ENCODE results near the gene MEN1.

MEN1 gene

DNA sequence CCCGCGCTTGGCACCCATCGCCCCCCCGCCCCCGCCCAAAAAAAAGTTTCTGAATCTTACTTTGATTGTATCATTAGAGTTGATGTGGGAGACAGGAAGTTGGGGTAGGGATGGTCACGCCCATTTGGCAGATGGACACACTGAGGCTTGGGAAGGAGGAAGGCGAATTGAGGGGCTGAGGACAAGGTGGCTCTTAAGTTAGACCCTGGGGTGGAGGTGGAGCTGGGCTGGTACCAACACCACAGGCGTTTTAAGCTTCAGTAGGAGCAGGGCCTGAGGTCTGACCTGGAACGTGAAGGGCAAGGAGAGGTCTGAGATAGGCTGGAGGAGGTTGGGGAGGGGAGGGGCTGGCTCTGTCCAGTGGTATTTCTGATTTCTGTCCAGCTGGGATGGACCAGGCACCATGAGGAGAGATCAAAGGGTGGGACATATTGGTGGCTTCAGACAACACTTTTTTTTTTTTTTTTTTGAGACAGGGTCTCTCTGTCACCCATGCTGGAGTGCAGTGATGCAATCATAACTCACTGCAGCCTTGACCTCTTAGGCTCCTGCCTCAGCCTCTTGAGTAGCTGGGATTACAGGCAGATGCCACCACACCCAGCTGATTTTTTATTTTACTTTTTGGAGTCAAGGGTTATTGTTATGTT lies 34.9 kb upstream of the MEN1 start:
- DNase-seq, result no peak

DNA sequence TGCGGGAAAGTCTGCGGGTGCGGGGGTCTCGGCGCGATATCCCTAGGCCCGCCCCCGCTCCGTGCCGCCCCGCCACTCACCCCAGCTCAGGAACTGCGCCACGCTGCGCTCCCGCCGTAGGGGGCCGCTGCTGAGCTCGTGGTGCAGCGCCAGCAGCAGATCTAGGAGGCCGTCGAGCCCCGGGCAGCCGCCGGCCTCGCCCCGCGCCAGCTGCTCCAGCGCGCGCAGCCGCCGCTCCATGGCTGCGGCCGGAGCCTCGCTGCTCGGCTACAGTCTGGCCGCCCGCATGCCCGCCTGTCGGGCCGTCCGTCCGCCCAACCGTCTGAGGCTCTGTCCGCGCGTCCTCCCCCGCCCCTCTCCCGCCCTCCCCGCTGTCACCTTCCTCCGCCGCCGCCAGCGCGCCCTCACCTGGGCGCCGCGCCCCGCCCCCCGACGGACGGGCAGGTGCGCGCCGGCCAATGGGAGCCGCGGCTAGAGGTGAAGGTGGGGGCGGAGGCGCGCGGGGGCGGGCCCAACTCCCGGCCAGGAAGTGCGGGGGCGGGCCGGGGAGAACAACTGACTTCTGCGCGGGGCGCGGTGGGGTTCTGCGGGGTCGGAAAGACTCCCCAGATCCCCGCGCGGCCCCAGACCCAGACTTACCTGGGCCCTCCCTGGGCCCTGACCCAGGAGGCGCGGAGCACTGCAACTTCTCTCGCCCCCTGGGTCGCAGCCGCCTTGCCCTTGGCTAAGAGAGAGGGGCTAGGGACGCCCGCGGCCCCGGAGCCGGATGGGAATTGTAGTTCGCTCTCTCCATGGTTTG lies 34.2 kb upstream of the MEN1 start, which contains the start of gene CDC42BPG:
CDC42BPG (minus strand) TSS at position 324 of the 799 bp plus-strand sequence; CDS start at position 240, 84 bp downstream.
- no peak for DNase-seq

DNA sequence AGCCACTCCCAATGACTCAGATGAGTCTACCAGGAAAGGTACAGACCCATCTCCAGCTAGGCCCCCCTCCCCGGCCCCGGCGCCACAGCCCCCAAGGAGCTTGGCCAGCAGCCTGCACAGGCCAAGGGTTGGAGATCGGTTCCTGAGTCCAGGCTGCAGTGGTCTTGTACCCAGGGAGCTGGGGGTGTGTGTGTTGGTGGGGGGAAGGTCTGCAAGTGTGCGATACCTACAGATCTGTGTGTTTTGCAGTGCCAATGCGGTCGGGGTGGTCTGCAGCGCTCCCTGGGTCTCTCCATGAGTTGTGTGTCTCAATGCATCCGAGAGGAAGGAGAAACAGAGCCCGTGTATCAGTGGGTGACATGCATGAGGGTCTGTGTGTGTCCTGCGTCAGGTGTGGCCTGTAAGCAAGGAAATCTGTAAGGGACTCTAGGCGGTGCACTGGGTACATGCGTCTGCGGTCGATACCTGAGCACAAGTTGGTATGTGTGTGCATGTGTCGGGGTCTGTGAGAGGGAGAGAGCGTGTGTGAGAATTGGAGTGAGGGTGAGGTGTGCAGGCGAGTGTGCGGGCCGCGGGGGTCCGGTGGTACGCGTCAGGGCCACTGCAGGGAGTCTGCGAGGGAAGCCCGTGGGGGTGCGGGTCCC lies 33.5 kb upstream of the MEN1 start:
- no peak for DNase-seq

DNA sequence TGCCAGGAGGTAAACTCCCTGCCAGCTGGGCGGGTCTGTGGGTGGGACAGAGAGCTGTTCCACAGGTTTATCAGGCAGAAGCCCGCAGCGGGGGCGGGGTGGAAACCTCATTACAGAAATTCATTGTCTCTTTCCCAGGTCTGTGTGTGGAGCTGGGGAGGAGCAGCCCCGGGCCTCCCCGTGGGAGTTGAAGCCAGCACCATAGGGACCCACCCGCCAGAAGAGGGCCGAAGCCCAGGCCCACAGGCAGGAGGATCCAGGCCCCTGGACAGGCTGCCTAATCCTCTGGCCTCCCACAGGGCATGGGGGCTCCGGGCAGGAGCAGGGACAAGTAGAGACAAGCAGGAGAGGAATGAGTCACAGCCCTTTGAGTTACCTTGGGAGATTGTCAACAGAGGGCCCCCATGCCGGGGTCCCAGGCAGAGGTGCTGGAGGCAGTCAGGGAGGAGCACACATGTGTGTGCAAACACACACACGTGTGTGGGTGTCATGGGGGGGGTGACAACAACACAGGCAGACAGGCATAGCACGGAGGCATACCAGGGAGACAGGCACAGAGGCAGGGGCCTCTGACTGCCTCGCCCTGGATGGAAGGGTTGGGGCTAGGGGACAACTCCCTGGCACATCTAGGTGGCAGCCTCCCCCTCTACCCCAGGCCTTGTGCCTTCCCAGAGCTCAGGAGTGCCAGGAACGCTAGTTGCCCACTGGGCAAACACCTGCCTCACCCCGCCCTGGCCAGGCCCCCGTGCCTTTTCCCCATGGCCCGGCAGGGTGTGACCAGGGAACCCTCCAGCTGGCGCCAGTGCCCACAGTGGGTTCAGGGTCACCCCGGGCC lies 32.7 kb upstream of the MEN1 start:
- DNase-seq, result no peak

GRCh38 chr11:64842366-64842759 lies 32.0 kb upstream of the MEN1 start:
- DNase-seq, result no peak

DNA sequence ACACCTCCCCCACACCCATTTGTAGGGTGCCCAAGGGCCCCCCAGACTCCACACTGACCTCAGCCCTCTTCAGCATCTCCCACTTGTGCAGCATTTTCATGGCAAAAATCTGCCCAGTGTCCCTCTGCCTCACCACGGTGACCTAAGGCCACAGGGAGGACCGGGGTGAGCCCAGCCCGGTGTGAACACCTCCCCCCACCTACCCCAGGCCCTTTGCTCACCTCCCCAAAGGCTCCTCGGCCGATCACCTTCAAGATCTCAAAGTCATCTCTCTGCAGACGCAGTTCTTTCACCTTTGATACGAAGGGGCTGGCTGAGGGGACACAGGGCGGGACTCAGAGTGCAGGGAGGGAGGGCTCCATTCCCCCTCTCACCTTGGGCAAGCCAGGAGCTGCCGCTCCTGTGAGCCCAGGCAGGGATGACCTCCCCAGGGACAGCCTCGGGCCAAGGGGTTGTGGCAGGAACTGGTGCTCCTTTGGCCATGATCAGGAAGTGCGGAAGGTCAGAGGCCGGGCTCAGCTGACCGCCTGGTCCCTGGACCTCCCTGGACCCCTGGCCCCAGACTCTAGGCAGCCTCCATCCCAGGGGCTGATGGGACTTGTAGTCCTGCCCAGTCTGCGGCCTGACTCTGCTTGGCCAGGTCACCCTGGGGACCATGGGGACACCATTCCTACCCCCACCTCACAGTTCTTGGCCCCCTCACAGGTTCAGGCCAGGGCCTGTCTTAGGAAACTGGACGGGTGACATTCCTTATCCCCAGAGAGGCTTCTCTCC lies 31.4 kb upstream of the MEN1 start:
- DNase-seq, result no peak

DNA sequence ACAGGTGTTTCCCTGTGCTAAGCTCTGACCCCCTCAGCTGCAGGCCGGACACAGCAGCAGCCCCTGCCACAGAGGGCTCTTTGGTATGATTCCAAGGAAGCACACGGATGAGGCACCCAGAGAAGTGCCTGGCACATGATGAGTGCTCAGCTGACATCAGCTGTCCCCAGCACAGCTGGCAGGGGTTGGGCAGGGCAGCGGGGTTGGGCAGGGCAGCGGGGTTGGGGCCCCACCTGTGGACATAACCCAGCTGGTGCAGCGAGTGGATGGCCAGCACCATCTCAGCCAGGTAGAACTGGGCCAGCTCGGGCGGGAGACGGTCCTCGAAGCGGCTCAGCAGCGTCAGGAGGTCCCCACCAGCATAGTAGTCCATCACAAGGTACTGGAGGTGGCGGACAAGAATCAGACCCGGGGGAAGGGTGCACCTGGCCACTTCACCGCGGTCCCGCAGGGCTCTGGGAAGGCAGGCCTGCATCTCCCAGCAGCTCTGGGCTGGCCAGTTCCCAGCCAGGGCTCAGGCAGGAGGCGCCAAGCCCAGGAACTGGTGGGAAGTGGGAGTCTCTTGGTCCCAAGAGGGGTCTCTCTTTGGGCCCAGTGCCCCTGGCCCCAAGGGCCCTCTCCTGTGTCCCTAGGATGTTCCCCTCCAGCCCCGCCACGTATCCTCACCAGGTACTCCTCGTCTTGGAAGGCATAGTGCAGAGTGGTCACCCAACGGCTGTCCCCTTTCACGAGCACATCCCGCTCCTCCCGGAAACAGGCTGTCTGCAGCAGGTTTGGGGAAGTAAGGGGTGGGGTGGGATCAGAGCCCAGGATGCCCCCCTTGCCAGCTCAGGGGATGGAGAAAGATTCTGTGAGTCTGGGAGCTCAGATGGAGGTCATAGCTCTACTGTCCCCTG lies 29.8 kb upstream of the MEN1 start:
- no peak for DNase-seq

DNA sequence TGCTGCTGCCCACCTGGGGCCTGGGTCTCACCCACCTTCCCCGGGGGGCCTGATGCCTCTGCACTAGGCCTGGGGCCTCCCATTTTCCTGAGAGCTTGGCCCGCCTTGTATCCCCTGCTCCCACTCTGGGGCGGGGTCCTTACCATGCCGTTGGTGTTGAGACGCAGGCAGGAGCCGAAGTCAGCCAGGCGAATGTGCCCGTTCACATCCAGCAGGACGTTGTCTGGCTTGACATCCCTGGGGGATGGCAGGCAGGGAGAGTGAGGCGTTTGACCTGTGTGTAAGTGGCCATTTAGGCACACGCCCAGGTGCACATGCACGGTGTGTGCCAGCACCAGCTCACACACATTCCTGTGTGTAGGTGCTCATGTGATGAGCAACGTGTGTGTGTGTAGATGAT lies 29.0 kb upstream of the MEN1 start:
- DNase-seq, result no peak

- DNase-seq, result no peak
Measured at GRCh38 chr11:64838600-64839334, 28.4 kb upstream of the MEN1 start.

DNA sequence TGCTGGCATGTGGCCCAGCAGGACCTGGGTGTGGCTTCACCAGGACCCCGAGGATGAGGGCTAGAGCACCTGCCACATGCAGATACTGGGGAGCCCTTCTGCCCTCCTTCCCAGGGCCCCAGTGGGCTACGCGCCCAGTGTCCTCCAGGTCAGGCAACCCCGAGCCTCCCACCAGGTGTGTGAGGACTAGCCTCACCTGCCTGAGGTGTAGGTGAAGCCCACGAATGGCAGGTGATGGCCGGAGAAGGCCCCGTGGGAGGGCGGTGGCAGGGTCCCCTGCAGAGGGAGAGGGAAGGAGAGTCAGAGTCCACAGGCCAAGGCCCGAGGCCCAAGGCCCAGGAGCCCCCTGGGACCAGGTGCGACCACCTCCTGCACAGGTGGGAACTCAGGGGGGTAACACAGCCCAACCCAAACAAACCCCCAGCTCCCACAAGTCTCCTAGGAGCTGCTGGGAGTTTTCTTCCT lies 27.6 kb upstream of the MEN1 start:
- DNase-seq, result no peak

DNA sequence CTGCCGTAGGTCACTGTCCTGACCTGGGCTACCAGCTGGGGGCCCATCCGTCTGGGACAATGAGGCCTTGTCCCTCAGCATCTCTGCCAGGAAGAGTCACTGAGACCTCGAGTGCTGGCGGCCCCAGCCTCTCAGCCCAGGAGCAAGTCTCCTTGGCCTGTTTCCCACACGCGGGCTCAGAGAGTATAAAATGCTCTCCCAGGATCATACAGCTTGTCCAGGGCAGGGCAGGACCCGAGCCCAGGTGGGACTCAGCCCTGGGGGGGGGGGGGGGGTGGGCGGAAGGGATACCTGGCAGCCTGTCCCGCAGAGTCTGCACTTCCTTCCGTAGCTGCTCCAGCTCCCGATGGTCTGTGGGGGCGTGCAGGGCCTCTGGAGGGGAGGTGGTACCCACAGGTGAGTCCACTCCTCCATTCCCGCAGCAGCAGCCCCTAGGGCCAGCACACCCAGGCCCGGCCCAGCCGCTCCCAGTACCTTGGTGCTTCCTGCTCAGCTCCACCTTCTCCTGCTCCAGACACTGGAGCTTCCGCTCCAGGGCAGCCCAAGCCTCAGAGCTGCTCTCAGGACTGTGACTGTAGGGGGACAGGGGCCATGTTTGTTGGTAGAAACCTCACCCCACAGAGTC lies 26.2 kb upstream of the MEN1 start:
- DNase-seq, result no peak

GRCh38 chr11:64835616-64836447 lies 25.5 kb upstream of the MEN1 start:
- no peak for DNase-seq

DNA sequence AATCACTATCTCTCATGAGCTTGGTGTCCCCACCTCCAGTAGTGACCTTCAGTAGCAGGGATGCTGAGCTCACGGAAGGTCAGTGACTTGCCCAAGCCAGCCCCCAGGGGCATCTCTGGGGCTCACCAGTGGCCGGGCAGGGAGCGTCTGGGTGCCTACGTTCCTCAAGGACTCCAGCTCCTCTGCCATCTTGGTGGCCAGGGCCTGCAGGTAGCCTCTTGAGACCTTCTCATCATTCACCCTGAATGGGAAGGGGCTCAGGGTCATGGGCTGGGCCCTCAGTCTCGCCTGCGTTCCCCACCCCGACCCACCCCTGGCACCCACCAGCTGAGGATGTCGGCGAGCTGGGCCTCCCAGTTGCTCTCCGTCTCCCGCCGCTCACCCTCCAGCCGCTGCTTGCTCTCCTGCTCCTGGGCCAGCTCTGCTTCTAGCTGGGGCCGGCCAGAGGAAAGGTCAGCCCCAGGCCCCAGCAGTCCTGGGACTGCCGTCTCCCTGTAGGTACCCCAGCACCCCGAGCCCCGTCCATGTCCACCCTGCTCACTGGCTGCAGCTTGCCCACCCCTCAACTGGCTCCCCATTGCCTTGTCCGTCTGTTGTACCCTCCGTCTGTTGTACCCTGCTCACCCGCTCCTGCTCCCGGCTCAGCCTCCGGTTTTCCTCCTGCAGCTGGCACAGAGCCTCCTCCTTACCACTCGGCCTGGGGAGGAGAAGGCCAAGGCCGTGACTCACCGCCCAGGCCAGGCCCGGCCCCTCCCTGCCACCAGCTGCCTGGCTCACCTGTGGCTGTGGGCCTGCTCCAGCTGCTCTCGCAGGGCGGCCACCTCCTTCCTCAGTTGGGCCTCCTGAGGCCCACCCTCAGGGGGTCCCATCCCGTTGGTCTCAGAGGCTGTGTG lies 24.6 kb upstream of the MEN1 start:
- DNase-seq, result no peak

GRCh38 chr11:64834031-64834722 lies 23.8 kb upstream of the MEN1 start:
- DNase-seq, result no peak

GRCh38 chr11:64833509-64833908 lies 23.2 kb upstream of the MEN1 start:
- DNase-seq, result no peak

DNA sequence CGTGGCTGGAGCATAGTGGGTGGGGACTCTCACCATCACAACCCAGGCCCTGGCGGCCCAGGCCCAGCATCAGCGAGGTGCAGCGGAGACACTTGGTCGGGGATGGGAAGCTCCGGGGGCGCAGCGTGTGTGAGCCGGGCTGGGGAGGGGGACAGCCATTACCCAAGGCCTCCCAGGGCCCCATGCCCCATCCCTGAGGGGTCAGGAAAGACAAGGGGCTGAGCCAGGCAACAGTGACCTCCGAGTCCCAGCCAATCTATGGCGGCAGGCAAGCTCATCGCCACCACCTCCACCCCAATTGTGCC lies 22.8 kb upstream of the MEN1 start:
- DNase-seq, result no peak

GRCh38 chr11:64832467-64833197 lies 22.3 kb upstream of the MEN1 start:
- DNase-seq, result no peak
